Activated CD8-positive, alpha-beta T cell treated with anti-CD3 and anti-CD28 coated beads, Interleukin-2, amount 10 ng/mL, durations not matched to agents 7 days and 5 days (primary cell): ENCODE data around the gene TMEM63A. TPM values are rescaled to one million over a fixed set of nuclear protein-coding genes. Genes with fewer than 3 reads are reported as not detected.
"Not testable (repeated sequence)": the region's sequence is repeated elsewhere in the genome, so short reads cannot be mapped to it uniquely, and the experiment has no call there.

Experiments used
- ATAC-seq: fragments of 150-1000 bp; cut with Tn5 transposase; one replicate; pipeline ENCODE4 v1.10.0; 2021; ENCODE audit warnings: moderate library complexity
- CTCF ChIA-PET: fragments of 350-600 bp; sonication (Branson Sonifier 250); formaldehyde crosslinking; loops from one replicate; lab custom pipeline; 2021; ENCODE audit warnings: antibody characterized with exemption; lab: Charles Lee
- POLR2A ChIA-PET: fragments of 350-600 bp; sonication (Branson Sonifier 250); formaldehyde crosslinking; loops from one replicate; lab custom pipeline; 2021; ENCODE audit warnings: antibody characterized with exemption; lab: Charles Lee
- DNase-seq: peaks from one replicate; pipeline ENCODE4 v3.0.0-alpha.2; 2020
- H3K27ac Mint-ChIP-seq: one replicate; pipeline ENCODE4 v1.8.0; 2021; ENCODE audit warnings: mild to moderate bottlenecking, mixed read lengths
- H3K27me3 Mint-ChIP-seq: one replicate; pipeline ENCODE4 v1.8.0; 2021; ENCODE audit warnings: low read depth, mixed read lengths
- H3K36me3 Mint-ChIP-seq: one replicate; pipeline ENCODE4 v1.8.0; 2021; ENCODE audit warnings: low read depth, mixed read lengths
- H3K4me1 Mint-ChIP-seq: one replicate; pipeline ENCODE4 v1.8.0; 2021; ENCODE audit warnings: low read depth, mixed read lengths
- H3K4me3 Mint-ChIP-seq: one replicate; pipeline ENCODE4 v1.8.0; 2021; ENCODE audit warnings: mild to moderate bottlenecking, mixed read lengths
- H3K9me3 Mint-ChIP-seq: one replicate; pipeline ENCODE4 v1.8.0; 2022; ENCODE audit warnings: mixed read lengths; ENCODE audit not compliant: insufficient read depth
- total RNA-seq, 2 experiments: library from RNA; stranded (reverse); gene quantifications; one replicate each; pipeline ENCODE4 v1.2.3, GENCODE V29; 2021

Gene TMEM63A
- total RNA-seq, 2 experiments from 2014 or later: 83.5 to 85.8 TPM

GRCh38 chr1:225824533-225824941, 57.6 kb downstream of the TMEM63A start:
- CTCF ChIA-PET: no interaction called here
- no peak for ATAC-seq

GRCh38 chr1:225823811-225824261, 58.3 kb downstream of the TMEM63A start:
- CTCF ChIA-PET: no interaction called here
- H3K27me3 Mint-ChIP-seq: no peaks in the 10 kb centered on the region
- POLR2A ChIA-PET: interaction anchor here (1.9 kb wide), 1 partner anchor 46 kb away, joined by 5 read pairs; the partner anchor contains the start of gene SRP9
- no peak for ATAC-seq
- no peaks in the 10 kb centered on the region for H3K36me3 Mint-ChIP-seq
- no peak overlapping the region for H3K27ac Mint-ChIP-seq
- no peaks in the 10 kb centered on the region for H3K4me1 Mint-ChIP-seq
- H3K4me3 Mint-ChIP-seq: no peak overlapping the region
- H3K9me3 Mint-ChIP-seq: no peaks in the 10 kb centered on the region
- no peak for DNase-seq

More at GRCh38 chr1:225824533-225824941, 57.6 kb downstream of the TMEM63A start:
- Mint-ChIP-seq H3K9me3 (no peaks in the 10 kb centered on the region), H3K4me1 (no peaks in the 10 kb centered on the region), H3K36me3 (no peaks in the 10 kb centered on the region), H3K27me3 (no peaks in the 10 kb centered on the region), H3K4me3 (no peak overlapping the region), H3K27ac (no peak overlapping the region)
- POLR2A ChIA-PET: no interaction called here
- no peak for DNase-seq

- Mint-ChIP-seq H3K4me3 (no peak overlapping the region), H3K27ac (no peak overlapping the region), H3K27me3 (no peaks in the 10 kb centered on the region), H3K4me1 (peaks cover 2% of the 10 kb centered on the region), H3K36me3 (no peaks in the 10 kb centered on the region), H3K9me3 (no peaks in the 10 kb centered on the region)
- ATAC-seq (no peak), DNase-seq (no peak)
- ChIA-PET CTCF (no interaction called here), POLR2A (interaction anchor here (1.9 kb wide), 1 partner anchor 45 kb away, joined by 5 read pairs; the partner anchor contains the start of gene SRP9)
Measured at GRCh38 chr1:225822655-225823403, 59.4 kb downstream of the TMEM63A start.

GRCh38 chr1:225820522-225821120, 61.6 kb downstream of the TMEM63A start:
- Mint-ChIP-seq H3K27me3 (no peaks in the 10 kb centered on the region), H3K9me3 (no peaks in the 10 kb centered on the region), H3K4me3 (no peak overlapping the region), H3K36me3 (no peaks in the 10 kb centered on the region), H3K4me1 (peaks cover 6% of the 10 kb centered on the region), H3K27ac (no peak overlapping the region)
- ATAC-seq: no peak
- POLR2A ChIA-PET: no interaction called here
- no peak for DNase-seq
- CTCF ChIA-PET: no interaction called here

- H3K4me3 Mint-ChIP-seq: no peak overlapping the region
- H3K9me3 Mint-ChIP-seq: no peaks in the 10 kb centered on the region
- CTCF ChIA-PET: no interaction called here
- H3K27me3 Mint-ChIP-seq: no peaks in the 10 kb centered on the region
- peaks cover 6% of the 10 kb centered on the region for H3K4me1 Mint-ChIP-seq
- H3K36me3 Mint-ChIP-seq: no peaks in the 10 kb centered on the region
- POLR2A ChIA-PET: no interaction called here
- ATAC-seq: no peak
- no peak for DNase-seq
- no peak overlapping the region for H3K27ac Mint-ChIP-seq
Measured at GRCh38 chr1:225819346-225820192, 62.6 kb downstream of the TMEM63A start.

GRCh38 chr1:225818229-225818628, 64.0 kb downstream of the TMEM63A start:
- Mint-ChIP-seq H3K4me3 (no peak overlapping the region), H3K4me1 (peaks cover 6% of the 10 kb centered on the region), H3K27ac (no peak overlapping the region), H3K9me3 (no peaks in the 10 kb centered on the region), H3K27me3 (no peaks in the 10 kb centered on the region), H3K36me3 (no peaks in the 10 kb centered on the region)
- DNase-seq (no peak), ATAC-seq (no peak)
- ChIA-PET POLR2A (interaction anchor here (0.9 to 1.1 kb wide), 3 partner anchors 17 to 63 kb away, joined by 3 to 4 read pairs (median 3); no protein-coding TSS in a partner anchor), CTCF (no interaction called here)

- no peaks in the 10 kb centered on the region for H3K27me3 Mint-ChIP-seq
- H3K36me3 Mint-ChIP-seq: no peaks in the 10 kb centered on the region
- ChIA-PET CTCF (no interaction called here), POLR2A (interaction anchor here (1.0 kb wide), 1 partner anchor 63 kb away, joined by 3 read pairs; no protein-coding TSS in a partner anchor)
- H3K4me1 Mint-ChIP-seq: peaks cover 6% of the 10 kb centered on the region
- H3K9me3 Mint-ChIP-seq: no peaks in the 10 kb centered on the region
- no peak for DNase-seq
- H3K4me3 Mint-ChIP-seq: no peak overlapping the region
- no peak for ATAC-seq
- no peak overlapping the region for H3K27ac Mint-ChIP-seq
Measured at GRCh38 chr1:225817611-225818061, 64.5 kb downstream of the TMEM63A start.

- ChIA-PET POLR2A (no interaction called here), CTCF (no interaction called here)
- no peak for DNase-seq
- Mint-ChIP-seq H3K27me3 (no peaks in the 10 kb centered on the region), H3K4me3 (no peak overlapping the region), H3K9me3 (no peaks in the 10 kb centered on the region), H3K36me3 (no peaks in the 10 kb centered on the region), H3K27ac (no peak overlapping the region), H3K4me1 (peaks cover 6% of the 10 kb centered on the region)
- no peak for ATAC-seq
Measured at GRCh38 chr1:225816643-225817538, 65.3 kb downstream of the TMEM63A start.

- CTCF ChIA-PET: no interaction called here
- ATAC-seq: no peak
- Mint-ChIP-seq H3K36me3 (no peaks in the 10 kb centered on the region), H3K27ac (no peak overlapping the region), H3K27me3 (peaks cover 5% of the 10 kb centered on the region), H3K9me3 (no peaks in the 10 kb centered on the region), H3K4me3 (no peak overlapping the region), H3K4me1 (peaks cover 8% of the 10 kb centered on the region)
- POLR2A ChIA-PET: no interaction called here
- no peak for DNase-seq
Measured at GRCh38 chr1:225815526-225816178, 66.5 kb downstream of the TMEM63A start.

- POLR2A ChIA-PET, H3K4me3 Mint-ChIP-seq, H3K9me3 Mint-ChIP-seq, CTCF ChIA-PET, DNase-seq, H3K27me3 Mint-ChIP-seq, H3K36me3 Mint-ChIP-seq, H3K27ac Mint-ChIP-seq, ATAC-seq: not testable (repeated sequence)
- H3K4me1 Mint-ChIP-seq: peaks cover 11% of the 10 kb centered on the region
Measured at GRCh38 chr1:225815090-225815489, 67.1 kb downstream of the TMEM63A start.
